Naive thymus-derived CD4-positive, alpha-beta T cell (primary cell): ENCODE results near the gene HOXC5. TPM values are rescaled to one million over a fixed set of nuclear protein-coding genes. Genes with fewer than 3 reads are reported as not detected.

Experiments
- ATAC-seq: fragments of 150-1000 bp; cut with Tn5 transposase; 2 replicates; pipeline ENCODE4 v1.10.0; 2021; ENCODE audit warnings: mild to moderate bottlenecking, moderate library complexity
- CTCF ChIA-PET: fragments of 350-600 bp; sonication (Branson Sonifier 250); formaldehyde crosslinking; loops from one replicate; lab custom pipeline; 2021; ENCODE audit warnings: antibody characterized with exemption; lab: Charles Lee
- POLR2A ChIA-PET: fragments of 350-600 bp; sonication (Branson Sonifier 250); formaldehyde crosslinking; loops from one replicate; lab custom pipeline; 2021; ENCODE audit warnings: antibody characterized with exemption, inconsistent platforms; lab: Charles Lee
- DNase-seq, 9 donors: peaks; one replicate each; pipeline versions ENCODE4 v3.0.0 to v3.0.0-alpha.2; 2020 to 2022; ENCODE audit warnings: mixed read lengths in 1 of 9
- H3K27ac ChIP-seq: one replicate; pipeline ENCODE4 v1.7.0; 2013; ENCODE audit warnings: mild to moderate bottlenecking, low read depth, low read length, moderate library complexity
- H3K27me3 ChIP-seq, 2 donors: one replicate each; pipeline ENCODE4 v1.7.0; 2013; ENCODE audit warnings: low read length in 2 of 2, mild to moderate bottlenecking in 2 of 2, moderate library complexity in 2 of 2; ENCODE audit not compliant: control insufficient read depth in 2 of 2, insufficient read depth in 2 of 2
- H3K36me3 ChIP-seq, 3 experiments: 1 replicate in 2 of 3; 2 replicates in 1 of 3; pipeline ENCODE4 v1.7.0; 2013; ENCODE audit warnings: low read length in 3 of 3, mild to moderate bottlenecking in 3 of 3, moderate library complexity in 1 of 3; ENCODE audit not compliant: insufficient read depth in 3 of 3, control insufficient read depth in 2 of 3
- H3K4me1 ChIP-seq, 2 donors: one replicate each; pipeline ENCODE4 v1.7.0; 2013; ENCODE audit warnings: low read length in 2 of 2, mild to moderate bottlenecking in 2 of 2, moderate library complexity in 1 of 2; ENCODE audit not compliant: control insufficient read depth in 2 of 2, insufficient read depth in 2 of 2
- H3K4me3 ChIP-seq: 2 replicates; pipeline ENCODE4 v1.7.0; 2013; ENCODE audit warnings: mild to moderate bottlenecking, low read length
- H3K9me3 ChIP-seq, 3 experiments: 1 replicate in 2 of 3; 2 replicates in 1 of 3; pipeline ENCODE4 v1.7.0; 2013; ENCODE audit warnings: low read length in 3 of 3; ENCODE audit not compliant: control insufficient read depth in 2 of 3
- H3K27ac Mint-ChIP-seq, 9 donors: one replicate each; pipeline ENCODE4 v1.8.0; 2020 to 2022; ENCODE audit warnings: mixed read lengths in 9 of 9, mild to moderate bottlenecking in 8 of 9, moderate library complexity in 5 of 9, inconsistent platforms in 2 of 9
- H3K27me3 Mint-ChIP-seq, 5 donors: one replicate each; pipeline ENCODE4 v1.8.0; 2021 to 2022; ENCODE audit warnings: mixed read lengths in 5 of 5, mild to moderate bottlenecking in 1 of 5
- H3K36me3 Mint-ChIP-seq, 5 donors: one replicate each; pipeline ENCODE4 v1.8.0; 2020 to 2022; ENCODE audit warnings: mixed read lengths in 5 of 5, mild to moderate bottlenecking in 3 of 5, inconsistent platforms in 1 of 5
- H3K4me1 Mint-ChIP-seq, 7 donors: one replicate each; pipeline ENCODE4 v1.8.0; 2020 to 2022; ENCODE audit warnings: mixed read lengths in 7 of 7, mild to moderate bottlenecking in 3 of 7, inconsistent platforms in 1 of 7
- H3K4me3 Mint-ChIP-seq, 10 donors: one replicate each; pipeline ENCODE4 v1.8.0; 2020 to 2022; ENCODE audit warnings: mild to moderate bottlenecking in 10 of 10, mixed read lengths in 10 of 10, moderate library complexity in 6 of 10, inconsistent platforms in 2 of 10
- H3K9me3 Mint-ChIP-seq, 11 donors: one replicate each; pipeline ENCODE4 v1.8.0; 2020 to 2022; ENCODE audit warnings: mixed read lengths in 11 of 11, mild to moderate bottlenecking in 4 of 11, inconsistent platforms in 1 of 11, moderate library complexity in 1 of 11
- intact Hi-C, 2 donors: fragments of 100-400 bp; cut with micrococcal nuclease; formaldehyde crosslinking; loops; one replicate each; pipeline ENCODE4 v1.15.1; 2023
- polyA plus RNA-seq, 2 donors: library from polyadenylated mRNA; unstranded; fragments of 300-500 nt; fragmentation: Illumina TruSeq; gene quantifications; one replicate each; pipeline ENCODE4 v1.2.3, GENCODE V29; 2021
- total RNA-seq, 6 experiments: library from RNA in 5 of 6; stranded (reverse) in 5 of 6; gene quantifications; 1 replicate in 5 of 6; 2 replicates in 1 of 6; pipeline ENCODE4 v1.2.3 and lab custom pipeline; 2021 to 2026

The HOXC5 gene
- total and polyA plus RNA-seq, 7 experiments from 2014 or later = not detected

DNA sequence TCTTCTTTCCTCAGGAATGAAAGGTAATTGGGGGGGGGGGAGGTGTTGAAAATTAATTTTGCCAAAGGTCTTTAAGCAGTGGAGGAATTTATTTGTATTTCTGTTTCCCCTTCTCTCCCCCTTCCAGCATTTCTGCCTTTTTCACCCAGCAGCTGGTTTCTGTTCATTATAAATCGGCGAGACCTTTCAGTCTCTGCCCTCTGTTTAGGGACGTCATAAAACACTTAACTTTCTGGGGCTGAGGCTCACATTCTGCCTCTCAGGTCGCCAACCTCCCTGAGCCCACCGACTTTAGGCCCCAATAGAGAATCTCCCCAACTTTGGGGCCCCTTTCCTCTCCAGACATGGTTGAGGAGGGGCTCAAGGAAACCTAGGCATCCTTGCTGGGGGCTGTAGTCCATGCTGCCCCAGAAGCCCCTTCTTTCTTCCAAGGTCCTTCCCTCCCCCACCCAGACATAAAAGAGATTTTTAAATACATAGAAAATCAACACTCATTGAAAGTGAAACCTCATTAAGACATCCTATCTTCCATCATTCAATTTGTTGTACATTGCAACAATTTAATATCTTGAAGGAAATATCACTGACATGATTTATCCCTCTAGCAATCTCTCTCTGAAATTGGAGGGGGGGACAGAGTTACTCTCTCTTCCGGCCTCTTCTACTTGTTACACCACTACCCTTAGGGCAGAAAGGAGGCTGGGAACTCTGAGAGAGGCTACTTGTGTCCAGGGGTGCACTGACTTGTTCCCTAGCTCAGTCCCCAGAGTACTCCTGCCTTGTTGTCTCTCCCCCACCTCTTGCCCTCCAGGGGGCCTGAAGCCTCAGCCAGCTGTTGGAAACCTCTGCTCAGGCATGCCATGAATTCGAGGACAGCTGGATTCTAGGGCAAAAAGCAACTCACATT is 7.1 kb upstream of the HOXC5 start:
- Histone ChIP-seq H3K27me3 (peaks cover 14 to 53% of the 10 kb centered on the region in 2 donors), H3K9me3 (no peaks in the 10 kb centered on the region), H3K36me3 (no peaks in the 10 kb centered on the region), H3K4me3 (no peak overlapping the region), H3K27ac (no peak overlapping the region), H3K4me1 (peaks cover 0 to 6% of the 10 kb centered on the region in 2 donors)
- Mint-ChIP-seq H3K9me3 (peaks cover 0 to 2% (median 0%) of the 10 kb centered on the region in 11 donors), H3K4me1 (peaks cover 11 to 27% (median 23%) of the 10 kb centered on the region in 7 donors), H3K27ac (no peak overlapping the region), H3K36me3 (no peaks in the 10 kb centered on the region), H3K4me3 (no peak overlapping the region), H3K27me3 (peaks cover 86 to 95% (median 89%) of the 10 kb centered on the region in 5 donors)
- DNase-seq (no peak), ATAC-seq (no peak)
- ChIA-PET POLR2A (interaction anchor here (0.9 to 1.2 kb wide), 2 partner anchors 9 to 32 kb away, joined by 3 to 6 read pairs; no protein-coding TSS in a partner anchor), CTCF (interaction anchor here (0.7 kb wide), 1 partner anchor 20 kb away, joined by 3 read pairs; no protein-coding TSS in a partner anchor)
- intact Hi-C loops = loop anchor here (2.0 to 5.0 kb wide), 2 partner anchors 17 to 38 kb away; partner anchors contain the start of genes HOXC10 (in 1 of the 2) and HOXC8 (in 1 of the 2)

DNA sequence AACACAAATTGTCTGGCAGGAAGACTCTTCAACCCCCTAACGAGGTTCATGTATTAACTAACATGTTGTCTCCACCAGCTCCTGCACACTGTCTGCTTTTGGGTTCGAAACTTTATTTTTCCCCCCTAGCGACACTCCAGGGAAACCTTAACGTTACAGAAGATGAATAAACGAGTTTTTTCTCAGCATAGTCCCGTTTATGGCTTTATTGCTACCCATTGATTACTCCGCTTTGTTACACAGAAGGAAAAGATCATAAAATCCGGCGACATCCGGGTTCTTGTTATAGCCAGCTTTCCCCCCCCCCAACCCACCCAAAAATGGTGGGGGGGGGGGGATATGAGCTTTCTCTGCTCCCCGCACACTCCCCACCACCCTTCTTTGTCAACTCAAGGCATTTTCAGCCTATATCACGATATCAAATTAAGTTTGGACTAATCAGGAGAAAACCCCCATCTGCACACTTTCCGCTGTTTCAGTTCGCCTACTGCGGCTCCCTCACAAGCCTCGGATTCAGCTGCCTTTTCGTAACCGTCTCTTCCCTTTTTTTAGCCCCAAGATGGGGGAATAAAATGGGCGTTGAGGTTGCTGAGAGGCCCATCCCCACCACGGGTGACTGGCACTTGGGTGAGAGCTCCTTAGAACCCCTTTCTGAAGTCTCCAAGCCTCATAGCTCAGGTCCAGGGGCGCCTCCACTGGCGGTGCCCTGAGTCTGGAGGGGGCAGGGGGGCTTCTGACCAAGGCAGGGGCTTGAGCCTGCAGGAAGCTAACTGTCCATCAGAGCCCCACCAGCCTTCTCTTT is 6.0 kb upstream of the HOXC5 start:
- Mint-ChIP-seq H3K27me3 (peaks cover 80 to 95% (median 91%) of the 10 kb centered on the region in 5 donors), H3K9me3 (peaks cover 0 to 2% (median 0%) of the 10 kb centered on the region in 11 donors), H3K4me3 (peak overlapping the region in 5 of 10 donors; percentile 9 to 41 (median 26)), H3K4me1 (peaks cover 11 to 31% (median 21%) of the 10 kb centered on the region in 7 donors), H3K27ac (no peak overlapping the region), H3K36me3 (no peaks in the 10 kb centered on the region)
- DNase-seq = no peak
- Histone ChIP-seq H3K27me3 (peaks cover 15 to 63% of the 10 kb centered on the region in 2 donors), H3K9me3 (no peaks in the 10 kb centered on the region), H3K27ac (no peak overlapping the region), H3K4me1 (peaks cover 0 to 6% of the 10 kb centered on the region in 2 donors), H3K36me3 (no peaks in the 10 kb centered on the region), H3K4me3 (no peak overlapping the region)
- ChIA-PET POLR2A (interaction anchor here (0.6 to 0.9 kb wide), 2 partner anchors 10 to 31 kb away, joined by 3 read pairs; no protein-coding TSS in a partner anchor), CTCF (interaction anchor here (1.0 kb wide), 2 partner anchors 165 to 180 kb away, joined by 3 to 4 read pairs; no protein-coding TSS in a partner anchor)
- intact Hi-C loops = loop anchor here (2.0 to 5.0 kb wide), 2 partner anchors 18 to 40 kb away; partner anchors contain the start of genes HOXC10 (in 1 of the 2) and HOXC8 (in 1 of the 2)
- no peak for ATAC-seq

DNA sequence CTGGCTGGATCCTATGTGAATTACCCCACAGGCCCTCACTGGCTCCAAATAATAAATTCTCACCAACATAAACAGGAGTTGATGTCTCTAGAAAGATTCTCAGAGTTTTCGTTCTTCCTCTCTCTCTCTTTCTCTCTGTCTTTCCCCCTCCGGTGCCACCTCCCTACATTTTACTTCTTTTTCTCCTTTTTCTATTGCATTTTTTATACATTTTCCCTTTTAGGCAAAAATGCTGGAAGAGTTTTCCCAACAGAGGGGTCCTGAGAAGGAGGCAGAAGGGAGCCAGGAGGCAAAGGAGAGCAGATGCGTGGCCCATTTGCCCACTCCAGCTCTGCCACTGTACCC is 5.4 kb upstream of the HOXC5 start:
- intact Hi-C loops = loop anchor here (2.0 to 5.0 kb wide), 2 partner anchors 19 to 40 kb away; partner anchors contain the start of genes HOXC10 (in 1 of the 2) and HOXC8 (in 1 of the 2)
- Mint-ChIP-seq H3K27me3 (peaks cover 80 to 95% (median 91%) of the 10 kb centered on the region in 5 donors), H3K4me3 (peak overlapping the region in 1 of 10 donors; percentile 30), H3K27ac (no peak overlapping the region), H3K9me3 (peaks cover 0 to 2% (median 0%) of the 10 kb centered on the region in 11 donors), H3K4me1 (peaks cover 11 to 37% (median 23%) of the 10 kb centered on the region in 7 donors), H3K36me3 (no peaks in the 10 kb centered on the region)
- no peak overlapping the region for H3K4me3 ChIP-seq
- ChIA-PET POLR2A (no interaction called here), CTCF (interaction anchor here (1.0 kb wide), 2 partner anchors 165 to 180 kb away, joined by 3 to 4 read pairs; no protein-coding TSS in a partner anchor)
- H3K27ac ChIP-seq = no peak overlapping the region
- peaks cover 21 to 68% of the 10 kb centered on the region in 2 donors for H3K27me3 ChIP-seq
- H3K4me1 ChIP-seq = peaks cover 0 to 6% of the 10 kb centered on the region in 2 donors
- H3K36me3 ChIP-seq = no peaks in the 10 kb centered on the region
- no peaks in the 10 kb centered on the region for H3K9me3 ChIP-seq
- DNase-seq (no peak), ATAC-seq (no peak)

DNA sequence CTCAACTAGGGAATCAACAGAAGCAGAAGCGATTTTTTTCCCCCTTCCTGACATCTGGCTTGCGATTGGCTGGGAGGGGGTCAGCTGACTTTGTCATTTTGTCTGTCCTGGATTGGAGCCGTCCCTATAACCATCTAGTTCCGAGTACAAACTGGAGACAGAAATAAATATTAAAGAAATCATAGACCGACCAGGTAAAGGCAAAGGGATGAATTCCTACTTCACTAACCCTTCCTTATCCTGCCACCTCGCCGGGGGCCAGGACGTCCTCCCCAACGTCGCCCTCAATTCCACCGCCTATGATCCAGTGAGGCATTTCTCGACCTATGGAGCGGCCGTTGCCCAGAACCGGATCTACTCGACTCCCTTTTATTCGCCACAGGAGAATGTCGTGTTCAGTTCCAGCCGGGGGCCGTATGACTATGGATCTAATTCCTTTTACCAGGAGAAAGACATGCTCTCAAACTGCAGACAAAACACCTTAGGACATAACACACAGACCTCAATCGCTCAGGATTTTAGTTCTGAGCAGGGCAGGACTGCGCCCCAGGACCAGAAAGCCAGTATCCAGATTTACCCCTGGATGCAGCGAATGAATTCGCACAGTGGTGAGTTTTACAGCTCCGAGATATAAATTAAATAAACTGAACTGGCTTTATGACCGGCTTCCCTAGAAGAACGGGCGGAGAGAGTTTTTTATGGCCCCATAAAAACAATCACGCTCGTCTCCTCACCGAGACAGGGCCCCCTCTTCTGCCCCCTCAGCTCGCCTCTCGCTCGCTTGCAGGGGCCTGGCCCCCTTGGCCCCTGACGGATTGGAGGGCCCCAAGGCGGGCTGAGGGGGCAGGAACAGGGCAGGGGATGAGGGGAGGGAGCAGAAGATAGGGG is 4.3 kb upstream of the HOXC5 start, which contains the start of gene HOXC6:
Gene HOXC6, plus strand, starts transcription at position 127 of the 888 bp plus-strand sequence. Its CDS starts 82 bp downstream, at position 209.
- Histone ChIP-seq H3K27ac (no peak within 1 kb of the TSS), H3K36me3 (no peaks in the 10 kb centered on the region), H3K27me3 (peaks cover 21 to 74% of the 10 kb centered on the region in 2 donors), H3K4me1 (peaks cover 4 to 15% of the 10 kb centered on the region in 2 donors), H3K4me3 (no peak within 1 kb of the TSS), H3K9me3 (peaks cover 0 to 5% (median 0%) of the 10 kb centered on the region in 3 experiments)
- ATAC-seq = no peak
- ChIA-PET POLR2A (no interaction called here), CTCF (no interaction called here)
- peak within 1 kb of the TSS in 4 of 10 donors; percentile 5 to 50 (median 38) for H3K4me3 Mint-ChIP-seq
- DNase-seq = no peak
- peaks cover 77 to 95% (median 90%) of the 10 kb centered on the region in 5 donors for H3K27me3 Mint-ChIP-seq
- peaks cover 13 to 48% (median 29%) of the 10 kb centered on the region in 7 donors for H3K4me1 Mint-ChIP-seq
- H3K36me3 Mint-ChIP-seq = no peaks in the 10 kb centered on the region
- H3K27ac Mint-ChIP-seq = no peak within 1 kb of the TSS
- peaks cover 0 to 7% (median 4%) of the 10 kb centered on the region in 11 donors for H3K9me3 Mint-ChIP-seq
- intact Hi-C loops = loop anchor here in 1 of 2 donors (5.0 kb wide), 1 partner anchor 41 kb away; the partner anchor contains the start of gene HOXC10

DNA sequence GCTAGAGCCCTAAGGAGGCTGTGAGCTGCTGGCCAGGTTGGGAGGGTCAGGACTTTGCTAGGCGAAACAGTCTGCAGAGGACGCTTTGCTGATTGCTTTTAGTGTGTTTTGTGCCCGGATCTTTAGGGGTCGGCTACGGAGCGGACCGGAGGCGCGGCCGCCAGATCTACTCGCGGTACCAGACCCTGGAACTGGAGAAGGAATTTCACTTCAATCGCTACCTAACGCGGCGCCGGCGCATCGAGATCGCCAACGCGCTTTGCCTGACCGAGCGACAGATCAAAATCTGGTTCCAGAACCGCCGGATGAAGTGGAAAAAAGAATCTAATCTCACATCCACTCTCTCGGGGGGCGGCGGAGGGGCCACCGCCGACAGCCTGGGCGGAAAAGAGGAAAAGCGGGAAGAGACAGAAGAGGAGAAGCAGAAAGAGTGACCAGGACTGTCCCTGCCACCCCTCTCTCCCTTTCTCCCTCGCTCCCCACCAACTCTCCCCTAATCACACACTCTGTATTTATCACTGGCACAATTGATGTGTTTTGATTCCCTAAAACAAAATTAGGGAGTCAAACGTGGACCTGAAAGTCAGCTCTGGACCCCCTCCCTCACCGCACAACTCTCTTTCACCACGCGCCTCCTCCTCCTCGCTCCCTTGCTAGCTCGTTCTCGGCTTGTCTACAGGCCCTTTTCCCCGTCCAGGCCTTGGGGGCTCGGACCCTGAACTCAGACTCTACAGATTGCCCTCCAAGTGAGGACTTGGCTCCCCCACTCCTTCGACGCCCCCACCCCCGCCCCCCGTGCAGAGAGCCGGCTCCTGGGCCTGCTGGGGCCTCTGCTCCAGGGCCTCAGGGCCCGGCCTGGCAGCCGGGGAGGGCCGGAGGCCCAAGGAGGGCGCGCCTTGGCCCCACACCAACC is 3.1 kb upstream of the HOXC5 start:
- peaks cover 21 to 80% of the 10 kb centered on the region in 2 donors for H3K27me3 ChIP-seq
- H3K9me3 ChIP-seq = peaks cover 0 to 5% (median 0%) of the 10 kb centered on the region in 3 experiments
- H3K4me1 ChIP-seq = peaks cover 7 to 15% of the 10 kb centered on the region in 2 donors
- DNase-seq (no peak), ATAC-seq (no peak)
- Mint-ChIP-seq H3K9me3 (peaks cover 0 to 7% (median 4%) of the 10 kb centered on the region in 11 donors), H3K4me1 (peaks cover 15 to 55% (median 36%) of the 10 kb centered on the region in 7 donors), H3K36me3 (no peaks in the 10 kb centered on the region), H3K4me3 (peak overlapping the region in 3 of 10 donors; percentile 37 to 58 (median 47)), H3K27me3 (peaks cover 75 to 93% (median 87%) of the 10 kb centered on the region in 5 donors), H3K27ac (peak overlapping the region in 2 of 9 donors; percentile 29 to 57)
- H3K36me3 ChIP-seq = no peaks in the 10 kb centered on the region
- intact Hi-C loops = loop anchor here in 1 of 2 donors (5.0 kb wide), 3 partner anchors 32 to 67 kb away; partner anchors contain the start of gene HOXC10
- ChIA-PET POLR2A (interaction anchor here (0.8 to 0.9 kb wide), 2 partner anchors 21 to 24 kb away, joined by 3 to 4 read pairs; partner anchors contain the start of gene HOXC4), CTCF (interaction anchor here (0.7 kb wide), 1 partner anchor 370 kb away, joined by 3 read pairs; no protein-coding TSS in a partner anchor)
- no peak overlapping the region for H3K27ac ChIP-seq
- H3K4me3 ChIP-seq = no peak overlapping the region
